ENCODE results near the gene CDH6. TPM values are rescaled to one million over a fixed set of nuclear protein-coding genes. Genes with fewer than 3 reads are reported as not detected.
A peak's percentile ranks its signal among the peaks of the same experiment; 100 is the strongest.

The CDH6 gene
- total and polyA plus RNA-seq, 12 donors = 1.1 to 7.5 (median 3.4) TPM

- WGBS, 2 donors = 41 to 42% methylated on average over 3 of the region's 3 CpGs
- Histone ChIP-seq H3K27me3 (no peaks in the 10 kb centered on the region), H3K36me3 (no peaks in the 10 kb centered on the region), H3K9me3 (no peaks in the 10 kb centered on the region), H3K4me1 (no peaks in the 10 kb centered on the region), H3K4me3 (no peak overlapping the region), H3K27ac (no peak overlapping the region)
- no peak for DNase-seq
- intact Hi-C loops (cut with DNase I) = no loop called here
- TF ChIP-seq CTCF (IDR thresholded peaks at IDR 0.05) = no peak
- ATAC-seq = no peak
Observed at GRCh38 chr5:31283326-31283725, 89.8 kb downstream of the CDH6 start.

- DNase-seq = no peak
- no peaks in the 10 kb centered on the region for H3K27me3 ChIP-seq
- no peak for TF ChIP-seq CTCF (IDR thresholded peaks at IDR 0.05)
- H3K27ac ChIP-seq = peak overlapping the region in 1 of 10 donors; percentile 26
- WGBS, 2 donors = 67 to 73% methylated on average over 2 of the region's 2 CpGs
- no peak for ATAC-seq
- H3K9me3 ChIP-seq = no peaks in the 10 kb centered on the region
- H3K4me1 ChIP-seq = no peaks in the 10 kb centered on the region
- H3K36me3 ChIP-seq = no peaks in the 10 kb centered on the region
- H3K4me3 ChIP-seq = no peak overlapping the region
- intact Hi-C loops (cut with DNase I) = no loop called here
Observed at GRCh38 chr5:31285025-31285424, 91.5 kb downstream of the CDH6 start.

GRCh38 chr5:31287985-31288384, 94.5 kb downstream of the CDH6 start:
- no peaks in the 10 kb centered on the region for H3K4me1 ChIP-seq
- no peaks in the 10 kb centered on the region for H3K9me3 ChIP-seq
- DNase-seq (no peak), ATAC-seq (no peak)
- no peaks in the 10 kb centered on the region for H3K27me3 ChIP-seq
- H3K36me3 ChIP-seq = no peaks in the 10 kb centered on the region
- no peak overlapping the region for H3K27ac ChIP-seq
- intact Hi-C loops (cut with DNase I) = no loop called here
- TF ChIP-seq CTCF (IDR thresholded peaks at IDR 0.05) = no peak
- H3K4me3 ChIP-seq = no peak overlapping the region

- H3K36me3 ChIP-seq = no peaks in the 10 kb centered on the region
- no peak overlapping the region for H3K27ac ChIP-seq
- no peaks in the 10 kb centered on the region for H3K9me3 ChIP-seq
- TF ChIP-seq CTCF (IDR thresholded peaks at IDR 0.05) = no peak
- H3K4me3 ChIP-seq = no peak overlapping the region
- H3K4me1 ChIP-seq = no peaks in the 10 kb centered on the region
- intact Hi-C loops (cut with DNase I) = no loop called here
- ATAC-seq (no peak), DNase-seq (no peak)
- 74 to 75% methylated on average over 3 of the region's 3 CpGs for WGBS, 2 donors
- no peaks in the 10 kb centered on the region for H3K27me3 ChIP-seq
Observed at GRCh38 chr5:31289429-31289828, 95.9 kb downstream of the CDH6 start.

Data from heart right ventricle (tissue), 16 donors.